Kidney capillary endothelial cell (primary cell): ENCODE results near the gene TMC4.
"Not testable (repeated sequence)": the region's sequence is repeated elsewhere in the genome, so short reads cannot be mapped to it uniquely, and the experiment has no call there.

Experiments used
- DNase-seq: peaks from one replicate; pipeline ENCODE4 v3.0.0-alpha.2; 2018; ENCODE audit warnings: low spot score

TMC4 gene

DNA sequence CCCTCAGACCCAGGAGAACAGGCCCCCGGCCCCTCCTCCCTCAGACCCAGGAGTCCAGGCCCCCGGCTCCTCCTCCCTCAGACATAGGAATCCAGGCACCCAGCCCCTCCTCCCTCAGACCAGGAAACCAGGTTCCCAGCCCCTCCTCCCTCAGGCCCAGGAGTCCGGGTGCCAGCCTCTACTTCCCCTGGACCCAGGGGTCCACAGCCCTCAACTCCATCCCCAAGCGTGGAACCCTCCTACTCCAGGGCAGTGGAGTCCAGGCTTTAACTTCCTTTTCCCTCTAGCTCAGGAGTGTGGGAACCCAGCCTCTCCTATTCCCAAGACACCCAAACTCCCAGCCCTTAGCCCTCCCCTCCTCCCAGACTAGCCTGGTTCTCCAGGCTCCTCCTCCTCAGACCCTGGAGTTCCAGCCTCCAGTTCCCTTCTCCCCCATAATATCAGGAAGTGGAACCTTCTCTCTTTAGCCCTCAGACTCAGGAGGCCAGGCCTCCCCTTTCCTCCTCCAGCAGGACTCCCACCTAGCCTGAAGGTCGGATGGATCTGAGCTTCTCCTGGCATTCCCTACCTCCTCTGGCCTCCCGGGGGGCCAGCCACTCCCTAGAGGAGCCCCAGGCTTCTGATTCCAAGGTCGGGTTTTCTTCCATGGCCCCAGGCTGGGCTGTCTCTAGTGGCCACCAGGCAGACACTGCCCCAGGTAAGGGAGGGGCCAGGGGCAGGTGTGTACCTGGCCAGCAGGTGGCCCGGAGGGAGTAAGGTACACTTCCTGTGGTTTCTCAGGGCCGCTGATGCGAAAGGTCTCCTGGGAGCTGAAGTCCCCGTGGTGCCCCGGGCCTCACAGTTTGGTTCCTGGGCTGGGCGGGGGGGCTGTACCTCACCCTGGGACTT, at the start of gene TMC4:
TSS of gene TMC4 (minus strand) at position 690 of the 888 bp plus-strand sequence. CDS start at position 647, 43 bp downstream.
- DNase-seq = no peak

DNA sequence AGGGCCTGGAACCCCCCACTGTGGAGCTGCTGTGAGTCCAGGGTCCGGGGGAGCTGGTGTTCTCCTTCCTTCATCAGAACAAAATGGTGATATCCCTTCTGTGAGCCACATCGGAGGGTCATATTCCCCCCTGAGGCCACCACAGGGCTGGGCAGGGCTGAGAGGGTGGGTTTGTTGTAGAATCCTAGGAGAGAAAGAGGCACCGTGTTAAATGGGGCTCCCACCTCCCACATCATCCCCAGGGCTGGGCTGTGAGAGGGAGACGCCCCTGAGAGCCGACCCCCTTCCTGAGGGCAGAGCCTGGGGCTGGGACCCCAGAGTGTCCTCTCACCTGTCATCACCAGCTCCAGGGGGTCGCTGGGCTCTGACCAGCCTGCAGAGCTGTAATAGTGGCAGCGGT, 49.0 kb upstream of the TMC4 start:
- not testable (repeated sequence) for DNase-seq

DNA sequence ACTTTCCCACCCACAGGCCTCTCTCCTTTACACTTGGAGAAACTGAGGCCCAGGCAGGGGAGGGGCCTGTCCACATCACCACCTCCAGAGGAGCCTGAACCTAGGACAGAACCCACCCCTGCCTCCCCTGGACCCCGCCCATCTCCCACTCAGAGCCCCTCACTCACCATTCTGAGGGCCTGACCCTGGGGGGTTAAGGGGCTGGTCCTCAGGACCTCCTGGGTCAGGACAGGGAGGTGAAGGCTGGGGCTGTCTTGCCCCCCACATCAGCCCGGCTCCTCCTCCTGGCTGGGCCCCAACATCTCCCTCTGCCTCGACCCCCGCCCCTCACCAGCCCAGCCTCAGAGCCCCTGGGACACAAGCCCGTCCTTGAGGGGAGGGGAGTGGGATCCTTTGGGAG, 46.7 kb upstream of the TMC4 start:
- not testable (repeated sequence) for DNase-seq

DNA sequence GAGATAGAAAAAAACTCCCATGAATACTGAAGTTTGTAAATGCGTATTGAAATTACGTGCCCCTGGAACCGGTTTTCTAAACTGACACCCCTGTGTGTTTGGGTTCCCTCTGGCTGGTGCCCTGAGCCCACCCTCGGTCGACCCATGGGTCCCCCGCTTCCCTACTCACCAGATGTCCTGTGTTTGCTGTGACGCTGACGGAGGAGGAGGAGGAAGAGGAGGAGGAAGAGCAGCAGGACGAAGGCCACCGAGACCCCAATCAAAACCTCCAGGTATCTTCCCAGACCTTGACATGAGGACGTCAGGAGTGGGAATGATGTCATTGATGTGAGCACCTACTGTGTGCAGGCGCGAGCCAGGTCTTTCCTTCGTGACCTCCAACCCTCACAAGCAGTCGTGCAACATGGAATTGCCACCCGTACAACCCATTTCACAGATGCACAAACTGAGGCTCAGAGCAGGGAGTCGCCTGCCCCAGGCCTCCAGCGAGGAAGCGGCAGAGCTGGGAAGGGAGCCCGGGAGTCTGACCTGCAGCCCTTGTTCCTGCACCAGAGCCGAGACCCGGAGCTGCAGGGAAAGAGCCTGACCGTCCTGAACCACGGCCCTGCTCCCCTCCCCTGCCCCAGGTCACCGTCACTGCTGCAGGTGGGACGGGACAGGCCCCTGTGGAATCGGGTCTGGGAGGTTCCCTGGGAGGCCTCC, 46.2 kb upstream of the TMC4 start:
- no peak for DNase-seq

- no peak for DNase-seq
Measured at GRCh38 chr19:54218259-54218658, 45.3 kb upstream of the TMC4 start.

DNA sequence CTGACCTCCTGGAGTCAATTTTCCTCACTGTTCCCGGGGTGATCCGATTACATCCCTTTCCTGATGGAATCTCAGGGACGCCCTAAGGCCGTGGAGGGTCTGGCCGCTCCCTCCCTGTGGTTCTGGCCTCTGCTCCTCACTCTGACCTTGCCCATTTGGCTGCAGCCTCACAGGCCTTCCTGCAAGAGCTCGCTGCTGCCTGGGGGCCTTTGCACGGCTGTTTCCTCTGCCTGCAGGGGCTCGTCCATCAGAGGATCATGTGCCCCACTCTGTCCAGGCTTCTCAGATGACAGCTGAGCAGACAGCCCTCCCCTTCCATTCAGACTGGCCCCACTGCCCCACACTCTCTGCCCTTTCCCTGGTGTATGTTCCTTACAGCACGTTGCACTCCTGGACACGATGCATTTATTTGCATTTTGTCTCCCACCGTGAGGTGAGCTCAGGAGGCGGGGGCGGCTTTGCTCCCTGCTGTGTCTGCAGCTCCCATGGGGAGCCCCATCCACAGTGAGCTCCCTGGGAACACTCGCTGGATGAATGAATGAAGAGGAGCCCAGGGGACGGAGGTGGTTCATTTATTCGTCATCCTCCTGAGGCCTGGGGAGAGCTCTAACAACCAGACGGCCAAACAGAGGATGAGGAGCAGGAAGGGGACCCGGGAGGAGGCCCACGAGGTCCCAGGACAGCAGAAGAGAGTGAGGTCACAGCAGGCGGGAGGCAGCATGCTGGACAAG, 44.7 kb upstream of the TMC4 start:
- not testable (repeated sequence) for DNase-seq

- no peak for DNase-seq
Measured at GRCh38 chr19:54216869-54217268, 43.9 kb upstream of the TMC4 start.

DNA sequence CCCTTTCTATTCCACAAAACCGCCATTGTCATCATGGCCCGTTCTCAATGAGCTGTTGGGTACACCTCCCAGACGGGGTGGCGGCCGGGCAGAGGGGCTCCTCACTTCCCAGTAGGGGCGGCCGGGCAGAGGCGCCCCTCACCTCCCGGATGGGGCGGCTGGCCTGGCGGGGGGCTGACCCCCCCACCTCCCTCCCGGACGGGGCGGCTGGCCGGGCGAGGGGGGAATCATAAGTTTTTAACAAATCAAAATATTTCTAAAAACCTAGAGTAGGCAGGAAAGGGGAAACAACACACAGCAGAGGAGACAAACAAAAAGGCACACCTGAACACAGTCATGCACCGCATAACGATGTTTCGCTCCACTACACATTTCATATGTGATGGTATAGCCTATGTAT, 41.8 kb upstream of the TMC4 start:
- DNase-seq = not testable (repeated sequence)

- DNase-seq = not testable (repeated sequence)
Measured at GRCh38 chr19:54214217-54214616, 41.3 kb upstream of the TMC4 start.

DNA sequence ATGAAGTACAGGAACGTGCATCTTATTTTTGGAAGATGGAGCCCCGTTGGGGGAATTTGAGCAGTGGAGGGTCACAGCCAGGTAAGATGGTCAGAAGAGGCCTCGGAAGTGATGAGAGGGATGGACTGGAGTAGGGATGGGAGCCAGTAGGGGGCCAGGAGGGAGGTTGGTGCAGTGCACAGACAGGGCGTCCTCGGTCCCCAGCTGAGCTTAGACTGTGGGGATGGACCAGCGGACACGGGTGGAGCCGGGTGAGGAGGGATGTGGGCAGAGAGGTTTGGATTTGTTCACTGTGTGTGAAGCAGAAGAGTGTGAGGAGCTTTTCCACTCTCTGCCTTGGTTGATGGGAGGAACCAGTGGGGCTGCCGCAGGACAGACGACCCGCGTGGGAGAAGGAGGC, 38.3 kb upstream of the TMC4 start:
- no peak for DNase-seq

GRCh38 chr19:54209811-54210494, 37.0 kb upstream of the TMC4 start:
- no peak for DNase-seq

DNA sequence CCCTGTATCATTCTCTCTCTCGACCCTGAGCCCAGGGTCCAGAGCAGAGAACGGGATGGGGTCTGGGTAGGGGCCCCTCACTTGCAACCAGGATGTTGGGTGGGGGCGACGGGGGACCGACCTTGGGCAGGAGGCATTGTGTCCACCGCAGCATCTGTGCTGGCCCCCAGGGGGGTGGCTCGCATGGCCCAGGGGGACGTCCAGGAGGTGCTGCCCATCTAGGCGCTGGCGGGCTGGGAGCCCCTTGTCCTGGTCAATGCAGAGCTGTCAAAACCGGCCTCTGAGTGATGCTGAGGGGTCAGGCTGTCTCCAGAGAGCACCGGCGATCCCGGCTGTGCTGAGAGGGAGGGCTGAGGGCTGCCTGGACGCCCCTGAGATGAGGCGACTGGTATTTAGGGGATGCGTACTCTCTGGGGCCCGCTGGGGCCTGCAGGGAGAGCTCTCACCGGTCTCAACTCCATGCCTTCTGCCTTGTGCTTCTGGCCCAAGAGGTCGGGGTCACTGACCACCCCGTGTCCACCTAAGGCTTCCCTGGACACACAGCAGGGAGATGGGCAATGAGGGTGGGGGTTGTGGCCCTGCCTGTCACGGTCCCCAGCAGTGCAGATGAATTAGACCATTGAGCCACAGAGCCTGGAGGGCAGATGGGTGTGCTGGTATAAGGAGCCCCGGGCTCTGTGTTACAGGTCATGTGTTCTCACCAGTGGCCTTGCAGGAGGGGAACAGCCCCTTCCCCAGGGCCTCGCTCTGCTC, 36.3 kb upstream of the TMC4 start:
- DNase-seq = no peak

GRCh38 chr19:54208784-54209057, 35.8 kb upstream of the TMC4 start:
- no peak for DNase-seq

DNA sequence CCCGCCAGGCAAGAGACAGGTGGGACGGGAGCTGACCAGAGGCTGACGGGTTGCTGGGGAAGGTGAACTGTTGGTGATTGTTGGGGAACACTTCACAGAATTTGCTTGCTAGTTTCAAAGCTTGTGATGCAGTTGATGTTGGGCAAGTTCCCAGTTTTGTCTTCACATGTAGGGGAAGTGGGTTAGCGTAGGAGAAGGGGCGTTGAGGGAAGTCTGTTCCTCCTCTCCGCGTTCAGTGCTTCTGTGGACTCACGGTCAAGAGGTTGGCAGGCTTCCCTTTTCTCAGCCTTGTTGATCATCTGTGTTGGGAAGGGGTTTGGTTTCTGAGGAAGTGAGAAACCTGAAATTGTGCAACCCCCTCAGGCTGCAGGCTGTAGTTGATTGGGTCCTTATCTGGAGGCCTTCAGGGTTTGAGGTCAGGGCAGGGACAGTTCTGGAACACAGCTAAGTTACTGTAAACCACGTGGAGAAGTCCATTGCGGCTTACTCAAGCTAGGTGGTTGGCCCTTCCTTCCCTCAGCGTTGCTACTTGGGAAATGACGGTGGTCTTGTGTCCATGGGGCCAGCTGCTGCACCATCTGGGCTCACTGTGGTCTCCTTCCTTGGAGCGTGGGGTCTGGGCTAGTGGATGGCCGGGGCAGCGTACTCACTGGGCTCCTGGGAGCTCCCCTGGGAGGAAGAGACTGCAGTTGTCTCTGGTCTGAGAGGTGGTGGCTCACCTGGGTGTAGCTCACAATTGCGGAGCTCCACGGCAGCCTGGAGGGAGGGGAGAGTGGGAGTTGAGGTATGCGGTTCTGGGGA, 35.2 kb upstream of the TMC4 start:
- no peak for DNase-seq

DNA sequence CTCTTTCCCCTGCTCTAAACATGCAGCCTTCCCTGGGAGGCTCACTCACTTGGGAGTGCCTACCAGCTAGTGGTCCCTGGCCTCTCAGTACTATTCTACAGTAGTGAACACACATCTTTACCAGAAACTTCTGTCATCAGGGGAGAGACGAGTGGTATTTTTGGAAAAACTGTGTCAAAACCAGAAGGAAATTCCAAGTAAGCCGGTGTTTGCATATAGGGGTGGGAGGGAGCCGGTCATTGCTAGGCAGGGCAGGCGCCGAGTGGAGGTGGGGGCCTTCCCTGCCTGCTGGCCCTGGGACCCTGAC, 34.7 kb upstream of the TMC4 start:
- no peak for DNase-seq

GRCh38 chr19:54207193-54207592, 34.2 kb upstream of the TMC4 start:
- not testable (repeated sequence) for DNase-seq

- no peak for DNase-seq
Measured at GRCh38 chr19:54206831-54207177, 33.8 kb upstream of the TMC4 start.

GRCh38 chr19:54206030-54206830, 33.3 kb upstream of the TMC4 start:
- no peak for DNase-seq

DNA sequence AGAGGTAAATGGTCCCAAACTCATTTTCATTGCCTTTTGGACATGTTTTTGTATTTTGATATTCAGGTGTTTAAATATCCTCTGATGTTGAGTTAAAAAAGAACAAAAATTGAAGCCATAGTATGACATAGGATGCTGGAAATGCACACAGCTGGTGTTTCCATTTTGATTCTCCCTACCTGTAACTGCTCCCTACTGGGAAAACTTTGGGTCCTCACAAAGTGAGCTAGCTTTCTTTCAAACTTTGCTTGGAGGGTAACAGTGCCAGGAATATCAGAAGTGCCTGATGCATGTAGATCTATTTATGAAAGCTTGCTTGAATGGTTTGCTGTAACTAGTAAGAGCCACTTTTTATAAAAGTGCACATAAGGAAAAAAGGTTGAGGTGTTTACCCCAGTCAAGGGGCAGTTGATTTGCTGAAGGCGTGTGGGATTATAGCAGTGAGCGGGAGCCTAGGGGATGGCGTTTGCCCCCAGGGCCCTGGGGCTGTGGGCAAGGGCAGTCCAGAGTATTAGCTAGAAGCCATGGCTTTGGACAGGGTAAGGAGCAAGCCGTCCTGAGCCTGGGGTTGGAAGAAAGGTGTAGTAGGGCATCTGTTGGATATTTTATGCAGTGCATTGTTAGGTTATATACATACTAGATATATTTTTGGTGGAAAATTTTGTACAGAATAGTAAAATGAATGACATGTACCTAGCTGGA, 32.0 kb upstream of the TMC4 start:
- no peak for DNase-seq
